Measurements from ENCODE around the gene RNASE7. TPM values are rescaled to one million over a fixed set of nuclear protein-coding genes. Genes with fewer than 3 reads are reported as not detected.
A peak's percentile ranks its signal among the peaks of the same experiment; 100 is the strongest.

The RNASE7 gene
- polyA plus RNA-seq, 6 donors from 2014 or later, result not detected

DNA sequence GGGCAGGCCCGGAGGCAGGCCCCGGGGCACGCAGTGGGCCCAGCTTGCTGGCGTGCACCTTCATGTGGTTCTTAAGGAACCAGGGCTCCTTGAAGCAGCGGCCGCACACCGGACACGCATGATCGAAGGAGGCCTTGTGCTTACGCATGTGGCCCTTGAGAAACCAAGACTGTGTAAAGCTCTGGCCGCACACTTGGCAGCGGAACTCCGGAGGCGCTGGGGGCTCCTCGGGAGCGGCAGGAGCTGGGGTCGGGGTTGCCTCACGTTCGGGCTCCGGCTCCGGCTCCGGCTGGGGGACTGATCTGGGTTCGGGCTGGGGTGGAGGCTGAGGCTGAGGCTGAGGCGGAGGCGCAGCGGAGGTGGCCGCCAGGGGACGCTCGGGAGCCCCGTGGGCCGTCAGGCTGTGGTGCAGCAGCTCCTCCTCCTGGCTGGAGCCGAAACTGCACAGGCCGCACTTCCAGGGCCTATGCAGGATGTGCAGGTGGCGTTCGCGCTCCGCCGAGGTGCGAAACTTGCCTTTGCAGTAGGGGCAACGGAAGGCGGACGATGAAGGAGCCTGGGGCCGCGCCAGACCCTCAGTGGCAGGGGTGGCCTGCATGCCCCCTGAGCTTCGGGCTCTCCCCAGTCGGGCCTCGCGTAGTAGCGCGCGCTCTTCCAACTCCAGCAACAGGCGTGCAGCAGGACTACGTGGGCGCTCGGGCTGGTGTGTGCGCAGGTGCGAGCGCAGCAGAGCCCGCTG is 50.3 kb downstream of the RNASE7 start:
- peak overlapping the region in 3 of 8 donors; percentile 15 to 66 (median 60) for H3K4me3 Mint-ChIP-seq
- ATAC-seq (ENCODE audit: low read depth in 2 of 2), result peak; percentile 63 to 69

DNA sequence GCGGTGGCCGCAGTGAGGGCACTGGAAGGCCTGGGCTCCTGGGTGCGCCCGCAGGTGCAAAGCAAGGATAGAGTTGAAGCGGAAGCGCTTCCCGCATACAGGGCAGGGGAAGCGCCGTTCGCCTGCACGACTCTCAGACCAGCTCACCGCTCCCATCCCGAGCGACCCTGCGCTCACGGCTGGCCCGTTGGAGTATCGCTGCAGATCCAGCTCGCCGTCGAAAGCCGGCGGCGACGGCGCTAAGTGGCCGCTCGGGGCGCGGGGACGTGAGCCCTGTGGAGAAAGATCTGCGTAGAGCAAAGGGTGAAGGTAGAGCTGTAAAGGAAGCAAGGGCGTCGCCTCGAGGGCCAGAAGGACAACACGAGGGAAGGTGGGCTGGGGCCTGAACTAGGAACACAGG is 50.9 kb downstream of the RNASE7 start:
- H3K27ac Mint-ChIP-seq, result peak overlapping the region in 2 of 6 donors; percentile 61 to 79
- no peak for ATAC-seq (ENCODE audit: low read depth in 2 of 2)
- no peak for DNase-seq
- H3K4me1 Mint-ChIP-seq, result peaks cover 6 to 17% (median 16%) of the 10 kb centered on the region in 3 donors
- peaks cover 0 to 10% (median 0%) of the 10 kb centered on the region in 3 donors for H3K27me3 Mint-ChIP-seq
- no peaks in the 10 kb centered on the region for H3K36me3 Mint-ChIP-seq
- no peaks in the 10 kb centered on the region for H3K9me3 Mint-ChIP-seq
- no peak overlapping the region for H3K4me3 Mint-ChIP-seq

More for the DNA sequence above, 50.3 kb downstream of the RNASE7 start:
- H3K27me3 Mint-ChIP-seq, result peaks cover 0 to 10% (median 0%) of the 10 kb centered on the region in 3 donors
- H3K9me3 Mint-ChIP-seq, result no peaks in the 10 kb centered on the region
- H3K4me1 Mint-ChIP-seq, result peaks cover 12 to 23% (median 21%) of the 10 kb centered on the region in 3 donors
- H3K27ac Mint-ChIP-seq, result peak overlapping the region in 4 of 6 donors; percentile 67 to 87 (median 74)
- no peaks in the 10 kb centered on the region for H3K36me3 Mint-ChIP-seq
- DNase-seq, result peak; percentile 85

Other genes starting within 250 kb of the RNASE7 start
- gene RNASE1, start 239.5 kb upstream of the RNASE7 start, polyA plus RNA-seq (ENCODE audit: low read depth in 6 of 6), result under 1 TPM in 1 of 6 donors, not detected in 5; 0.40 TPM
- gene RNASE3, start 151.0 kb upstream of the RNASE7 start, polyA plus RNA-seq (ENCODE audit: low read depth in 6 of 6), result not detected
- 1 to 10 TPM in 2 of 6 donors, under 1 TPM in 1, not detected in 3; 0.41 to 1.7 (median 1.3) TPM for gene RNASE2, start 86.9 kb upstream of the RNASE7 start, polyA plus RNA-seq (ENCODE audit: low read depth in 6 of 6)
- 10 to 100 TPM; 53.0 to 73.5 (median 59.7) TPM for gene METTL17, start 52.4 kb upstream of the RNASE7 start, polyA plus RNA-seq (ENCODE audit: low read depth in 6 of 6)
- gene SLC39A2, start 43.1 kb upstream of the RNASE7 start, polyA plus RNA-seq (ENCODE audit: low read depth in 6 of 6), result not detected
- gene NDRG2, start 17.3 kb upstream of the RNASE7 start, polyA plus RNA-seq (ENCODE audit: low read depth in 6 of 6), result 1 to 10 TPM; 5.7 to 9.8 (median 7.1) TPM
- not detected for gene TPPP2, start 12.1 kb upstream of the RNASE7 start, polyA plus RNA-seq (ENCODE audit: low read depth in 6 of 6)
- not detected for gene RNASE13, start 7.6 kb upstream of the RNASE7 start, polyA plus RNA-seq (ENCODE audit: low read depth in 6 of 6)
- not detected for gene RNASE8, start 15.5 kb downstream of the RNASE7 start, polyA plus RNA-seq (ENCODE audit: low read depth in 6 of 6)
- gene ARHGEF40, start 27.9 kb downstream of the RNASE7 start, polyA plus RNA-seq (ENCODE audit: low read depth in 6 of 6), result under 1 TPM in 5 of 6 donors, not detected in 1; 0.07 to 0.99 (median 0.27) TPM
- gene ZNF219, start 56.3 kb downstream of the RNASE7 start, polyA plus RNA-seq (ENCODE audit: low read depth in 6 of 6), result 1 to 10 TPM in 1 of 6 donors, under 1 TPM in 3, not detected in 2; 0.13 to 1.1 (median 0.56) TPM
- not detected for gene TMEM253, start 58.7 kb downstream of the RNASE7 start, polyA plus RNA-seq (ENCODE audit: low read depth in 6 of 6)
- not detected for gene OR5AU1, start 113.7 kb downstream of the RNASE7 start, polyA plus RNA-seq (ENCODE audit: low read depth in 6 of 6)
- gene HNRNPC, start 227.1 kb downstream of the RNASE7 start, polyA plus RNA-seq (ENCODE audit: low read depth in 6 of 6), result 1,000 to 10,000 TPM in 2 of 6 donors, 100 to 1,000 TPM in 4; 797 to 1,243 (median 873) TPM
- under 1 TPM in 1 of 6 donors, not detected in 5; 0.26 TPM for gene RPGRIP1, start 237.7 kb downstream of the RNASE7 start, polyA plus RNA-seq (ENCODE audit: low read depth in 6 of 6)

Data from naive B cell (primary cell).